ENCODE measurements around the gene ACP6.
A peak's percentile ranks its signal among the peaks of the same experiment; 100 is the strongest.
"Not testable (repeated sequence)": the region's sequence is repeated elsewhere in the genome, so short reads cannot be mapped to it uniquely, and the experiment has no call there.

ACP6 gene

GRCh38 chr1:147619741-147620140, 50.6 kb downstream of the ACP6 start:
- no peak for DNase-seq

- DNase-seq: no peak
Measured at GRCh38 chr1:147618771-147619170, 51.6 kb downstream of the ACP6 start.

GRCh38 chr1:147618077-147618569, 52.2 kb downstream of the ACP6 start:
- DNase-seq: peak in 1 of 5 donors; percentile 71

- DNase-seq: not testable (repeated sequence)
Measured at GRCh38 chr1:147614966-147615365, 55.4 kb downstream of the ACP6 start.

DNA sequence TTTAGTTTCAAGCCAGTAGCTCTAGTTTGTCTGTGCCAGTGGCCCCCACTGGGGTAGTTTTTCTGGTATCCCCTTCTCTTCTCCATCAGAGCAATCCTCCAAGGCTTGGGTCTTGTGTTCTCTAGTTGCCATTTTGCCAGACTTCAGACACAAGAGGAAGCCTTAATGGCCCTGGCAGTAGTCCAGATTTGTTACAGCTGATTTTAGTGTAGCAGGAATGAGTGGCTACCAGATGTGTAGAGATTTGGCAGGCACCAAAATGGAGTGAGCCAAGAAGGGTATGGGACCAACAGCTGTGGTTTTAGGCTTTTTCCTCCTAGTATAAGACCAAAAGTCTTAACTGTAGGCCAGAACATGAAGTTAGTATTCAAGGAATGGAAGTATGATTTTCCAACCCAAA, 56.8 kb downstream of the ACP6 start:
- DNase-seq: no peak

DNA sequence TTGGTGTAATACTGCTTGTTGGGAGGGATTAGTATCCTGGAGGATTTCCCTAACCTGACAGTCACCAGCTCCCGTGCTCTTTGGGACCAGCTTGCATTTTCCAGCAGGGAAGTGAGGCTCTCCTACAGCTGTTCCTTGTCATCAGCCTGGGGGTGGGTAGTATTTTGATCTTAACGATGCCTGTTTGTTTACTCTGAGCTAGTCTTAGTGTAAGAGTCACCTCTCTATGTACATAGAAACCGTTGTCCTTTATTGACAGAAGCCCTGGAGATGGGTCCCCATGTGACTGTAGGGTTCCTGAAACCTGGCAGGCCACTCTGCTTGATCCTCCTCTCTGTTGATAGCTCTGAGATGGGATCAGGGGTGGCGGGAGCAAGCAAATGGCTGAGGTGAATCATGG, 58.0 kb downstream of the ACP6 start:
- DNase-seq: no peak

- DNase-seq: no peak
Measured at GRCh38 chr1:147611586-147611985, 58.7 kb downstream of the ACP6 start.

GRCh38 chr1:147611021-147611426, 59.3 kb downstream of the ACP6 start:
- no peak for DNase-seq

DNA sequence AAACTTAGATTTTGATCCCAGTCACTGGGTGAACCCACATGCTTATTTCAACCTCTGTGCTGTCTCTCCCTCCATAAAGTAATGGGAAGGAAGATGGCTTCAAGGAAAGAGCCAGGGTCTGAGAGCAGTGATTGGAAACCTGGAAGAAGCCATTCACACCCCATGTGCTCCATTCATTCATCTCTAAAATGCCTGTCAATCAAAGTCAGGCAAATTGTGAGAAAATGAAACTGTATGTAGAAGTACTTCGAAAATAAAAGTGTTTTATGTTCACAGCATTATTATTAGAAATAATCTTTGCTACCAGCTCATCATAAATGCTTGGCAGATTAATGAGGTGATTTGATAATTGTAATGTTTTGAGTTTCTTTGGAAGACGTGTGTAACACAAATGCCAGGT, 61.0 kb downstream of the ACP6 start:
- DNase-seq: no peak

- no peak for DNase-seq
Measured at GRCh38 chr1:147608596-147608995, 61.7 kb downstream of the ACP6 start.

- no peak for DNase-seq
Measured at GRCh38 chr1:147605591-147605990, 64.7 kb downstream of the ACP6 start.

GRCh38 chr1:147603986-147604385, 66.3 kb downstream of the ACP6 start:
- DNase-seq: no peak

GRCh38 chr1:147600119-147601111, 69.9 kb downstream of the ACP6 start:
- DNase-seq: peak in 1 of 5 donors; percentile 4

DNA sequence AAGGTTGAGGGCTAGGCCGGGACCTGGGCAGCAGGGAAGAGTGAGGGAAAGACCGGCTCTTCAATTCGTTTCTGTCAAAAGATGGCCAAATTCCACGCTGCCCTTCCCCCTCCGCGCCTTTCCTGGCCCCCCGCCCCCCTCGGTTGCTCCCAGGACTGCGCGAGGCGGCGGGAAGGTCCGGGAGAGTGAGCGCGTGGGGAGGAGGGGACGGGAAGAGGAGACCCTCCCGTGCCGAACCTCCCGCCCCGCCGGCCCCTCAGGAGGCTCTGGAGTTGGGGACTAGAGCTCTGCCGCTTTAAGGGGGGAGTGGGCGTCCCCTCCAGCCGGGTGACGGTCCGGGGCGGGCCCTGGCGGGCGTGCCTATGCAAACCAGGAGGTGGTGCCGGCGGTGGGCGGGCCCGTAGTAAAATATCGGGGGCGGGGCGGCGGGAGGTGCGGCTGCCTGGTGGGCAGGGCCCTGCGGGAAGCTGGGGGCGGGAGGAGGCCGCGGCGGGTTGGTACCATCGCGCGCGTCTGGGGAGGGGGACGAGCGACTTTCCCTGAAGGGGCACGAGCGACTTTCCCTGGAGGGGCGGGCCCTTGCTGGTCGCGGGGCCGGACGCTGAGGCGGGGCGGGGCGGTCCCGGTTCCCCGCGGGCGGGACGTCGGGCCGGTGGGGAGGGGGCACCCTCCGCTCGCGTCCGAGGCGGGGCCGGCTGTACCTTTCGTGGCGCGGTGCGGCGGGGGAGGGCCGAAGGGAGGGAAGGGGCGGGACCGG, 70.8 kb downstream of the ACP6 start:
- DNase-seq: peak; percentile 94 to 96 (median 95)

GRCh38 chr1:147598621-147599361, 71.5 kb downstream of the ACP6 start:
- DNase-seq: peak in 3 of 5 donors; percentile 29 to 35 (median 33)

- no peak for DNase-seq
Measured at GRCh38 chr1:147597010-147597409, 73.3 kb downstream of the ACP6 start.

All from T-helper 1 cell (primary cell).